ENCODE data around the gene OR52R1.

The OR52R1 gene

DNA sequence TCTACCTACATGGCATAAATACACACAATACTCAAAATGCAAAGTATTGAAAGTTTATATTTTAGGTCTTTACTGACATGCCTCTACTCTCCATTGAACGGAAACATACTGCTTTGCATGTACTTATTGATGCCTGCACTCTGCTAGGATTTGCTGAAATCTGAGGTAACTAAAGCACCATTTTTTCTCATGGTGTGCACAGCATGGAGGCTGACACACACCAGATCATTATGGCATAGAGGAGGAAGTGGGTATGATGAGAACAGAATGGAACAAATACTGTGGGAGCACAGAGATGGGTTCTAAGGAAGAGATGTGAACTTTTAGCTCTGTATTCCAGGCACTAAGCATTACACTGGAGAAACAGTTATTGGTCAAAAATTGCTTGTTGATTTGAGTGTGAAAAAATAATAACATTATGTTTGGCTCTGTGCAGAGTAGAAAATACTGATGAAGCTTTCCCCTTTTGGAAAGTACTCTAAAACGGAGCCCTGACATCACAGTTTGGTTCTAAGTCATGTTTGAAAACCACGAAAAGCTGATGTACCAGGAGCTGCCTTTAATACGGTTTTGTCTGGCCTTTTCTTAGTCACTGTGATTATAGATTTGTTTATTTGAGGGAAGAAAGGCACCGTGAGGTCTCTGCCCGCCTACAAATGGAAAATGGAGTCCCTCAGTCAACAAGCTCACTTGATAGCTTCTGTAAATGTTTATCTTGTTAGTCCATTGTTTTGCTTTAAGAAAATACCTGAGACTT is 5.6 kb downstream of the OR52R1 start:
- H3K27me3 ChIP-seq, result no peaks in the 10 kb centered on the region
- H3K27ac ChIP-seq, result no peak overlapping the region
- H3K9me3 ChIP-seq, result no peaks in the 10 kb centered on the region
- TF ChIP-seq, protein P1, sequence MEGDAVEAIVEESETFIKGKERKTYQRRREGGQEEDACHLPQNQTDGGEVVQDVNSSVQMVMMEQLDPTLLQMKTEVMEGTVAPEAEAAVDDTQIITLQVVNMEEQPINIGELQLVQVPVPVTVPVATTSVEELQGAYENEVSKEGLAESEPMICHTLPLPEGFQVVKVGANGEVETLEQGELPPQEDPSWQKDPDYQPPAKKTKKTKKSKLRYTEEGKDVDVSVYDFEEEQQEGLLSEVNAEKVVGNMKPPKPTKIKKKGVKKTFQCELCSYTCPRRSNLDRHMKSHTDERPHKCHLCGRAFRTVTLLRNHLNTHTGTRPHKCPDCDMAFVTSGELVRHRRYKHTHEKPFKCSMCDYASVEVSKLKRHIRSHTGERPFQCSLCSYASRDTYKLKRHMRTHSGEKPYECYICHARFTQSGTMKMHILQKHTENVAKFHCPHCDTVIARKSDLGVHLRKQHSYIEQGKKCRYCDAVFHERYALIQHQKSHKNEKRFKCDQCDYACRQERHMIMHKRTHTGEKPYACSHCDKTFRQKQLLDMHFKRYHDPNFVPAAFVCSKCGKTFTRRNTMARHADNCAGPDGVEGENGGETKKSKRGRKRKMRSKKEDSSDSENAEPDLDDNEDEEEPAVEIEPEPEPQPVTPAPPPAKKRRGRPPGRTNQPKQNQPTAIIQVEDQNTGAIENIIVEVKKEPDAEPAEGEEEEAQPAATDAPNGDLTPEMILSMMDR (IDR thresholded peaks at IDR 0.05), result no peak
- no peaks in the 10 kb centered on the region for H3K4me1 ChIP-seq (ENCODE audit: control insufficient read depth in 1 of 2, insufficient read depth in 1 of 2, low read depth in 1 of 2, low read length in 1 of 2)
- H3K36me3 ChIP-seq, result no peaks in the 10 kb centered on the region
- H3K4me3 ChIP-seq (ENCODE audit: low read depth in 1 of 2, low read length in 1 of 2), result no peak overlapping the region

DNA sequence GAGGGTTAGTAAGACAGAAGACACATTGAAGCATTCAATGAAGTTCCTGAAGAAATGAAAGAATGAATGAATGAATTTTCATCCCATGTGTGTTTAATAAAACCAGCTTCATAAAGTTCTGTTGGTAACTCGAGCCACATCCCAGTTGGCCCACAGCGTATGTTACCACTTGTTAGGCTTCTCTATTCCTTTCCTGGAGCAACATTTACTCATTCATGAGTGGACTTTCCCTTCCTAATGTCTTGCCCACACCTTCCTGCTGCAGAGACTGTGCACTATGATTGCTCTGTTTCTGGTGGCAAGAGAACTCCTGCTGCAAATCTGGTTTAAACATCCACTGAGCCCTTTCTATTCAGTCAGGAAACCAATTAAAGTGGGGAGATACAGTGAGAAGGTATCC is 7.0 kb downstream of the OR52R1 start:
- Histone ChIP-seq H3K27me3 (no peaks in the 10 kb centered on the region), H3K4me3 (ENCODE audit: low read depth in 1 of 2, low read length in 1 of 2) (no peak overlapping the region), H3K4me1 (ENCODE audit: control insufficient read depth in 1 of 2, insufficient read depth in 1 of 2, low read depth in 1 of 2, low read length in 1 of 2) (no peaks in the 10 kb centered on the region)

DNA sequence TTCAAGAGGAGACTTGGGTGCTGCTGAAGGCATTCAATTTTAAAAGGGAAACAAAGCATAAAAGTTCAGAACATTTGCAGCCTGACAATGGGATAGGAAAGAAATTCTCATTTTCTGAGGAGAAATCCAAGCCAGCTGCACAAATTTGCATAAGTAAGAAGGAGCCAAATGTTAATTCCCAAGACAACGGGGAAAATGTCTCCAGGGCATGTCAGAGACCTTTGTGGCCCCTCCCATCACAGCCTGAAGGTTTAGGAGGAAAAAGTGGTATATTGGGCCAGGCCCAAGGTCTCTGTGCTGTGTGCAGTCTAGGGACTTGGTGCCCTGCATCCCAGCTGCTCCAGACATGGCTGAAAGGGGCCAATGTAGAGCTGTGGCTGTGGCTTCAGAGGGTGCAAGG is 21.7 kb downstream of the OR52R1 start:
- Histone ChIP-seq H3K4me3 (ENCODE audit: low read depth in 1 of 2, low read length in 1 of 2) (no peak overlapping the region), H3K27me3 (no peaks in the 10 kb centered on the region), H3K9me3 (no peaks in the 10 kb centered on the region), H3K27ac (no peak overlapping the region), H3K36me3 (no peaks in the 10 kb centered on the region), H3K4me1 (ENCODE audit: control insufficient read depth in 1 of 2, insufficient read depth in 1 of 2, low read depth in 1 of 2, low read length in 1 of 2) (no peaks in the 10 kb centered on the region)
- TF ChIP-seq, protein P1 (IDR thresholded peaks at IDR 0.05), result no peak

More for the DNA sequence above, 7.0 kb downstream of the OR52R1 start:
- H3K9me3 ChIP-seq, result no peaks in the 10 kb centered on the region
- no peaks in the 10 kb centered on the region for H3K36me3 ChIP-seq
- H3K27ac ChIP-seq, result no peak overlapping the region
- TF ChIP-seq, protein P1 (IDR thresholded peaks at IDR 0.05), result no peak

DNA sequence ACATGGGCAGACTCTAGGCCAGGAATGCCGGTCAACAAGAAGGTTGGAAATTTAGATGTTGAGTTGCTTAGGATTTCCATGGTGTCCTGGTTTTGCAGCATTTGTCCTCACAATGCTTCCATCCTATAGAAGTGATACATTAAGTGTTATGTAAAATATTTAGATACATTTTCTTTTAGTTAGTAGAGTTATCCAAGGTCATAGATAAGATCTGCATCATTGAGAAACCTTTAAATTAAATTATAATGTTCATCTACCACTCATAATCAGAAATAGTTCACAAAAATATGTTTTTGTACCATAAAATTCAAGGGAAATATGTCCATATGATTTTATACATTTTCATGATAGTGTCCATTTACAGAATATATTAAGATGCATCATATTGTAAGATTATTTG is 34.3 kb downstream of the OR52R1 start, which contains the start of gene OR51F1:
Gene OR51F1, minus strand, starts transcription at position 101 of the 400 bp plus-strand sequence. Its CDS starts 0 bp downstream, at position 101.
- Histone ChIP-seq H3K36me3 (no peaks in the 10 kb centered on the region), H3K27ac (no peak within 1 kb of the TSS), H3K4me1 (ENCODE audit: control insufficient read depth in 1 of 2, insufficient read depth in 1 of 2, low read depth in 1 of 2, low read length in 1 of 2) (no peaks in the 10 kb centered on the region), H3K9me3 (no peaks in the 10 kb centered on the region), H3K4me3 (ENCODE audit: low read depth in 1 of 2, low read length in 1 of 2) (no peak within 1 kb of the TSS), H3K27me3 (no peaks in the 10 kb centered on the region)
- TF ChIP-seq, protein P1 (IDR thresholded peaks at IDR 0.05), result no peak

GRCh38 chr11:4768094-4768493 is 36.1 kb downstream of the OR52R1 start:
- H3K4me3 ChIP-seq (ENCODE audit: low read depth in 1 of 2, low read length in 1 of 2), result no peak overlapping the region
- H3K4me1 ChIP-seq (ENCODE audit: control insufficient read depth in 1 of 2, insufficient read depth in 1 of 2, low read depth in 1 of 2, low read length in 1 of 2), result no peaks in the 10 kb centered on the region
- no peaks in the 10 kb centered on the region for H3K36me3 ChIP-seq
- no peaks in the 10 kb centered on the region for H3K27me3 ChIP-seq
- no peak overlapping the region for H3K27ac ChIP-seq
- TF ChIP-seq, protein P1 (IDR thresholded peaks at IDR 0.05), result no peak
- no peaks in the 10 kb centered on the region for H3K9me3 ChIP-seq
